NCI-H146 (cell line): ENCODE results near the gene HSD17B1.

Experiments
- DNase-seq: peaks from one replicate; lab custom pipeline; 2025; lab: John Stamatoyannopoulos, UW

HSD17B1 gene

GRCh38 chr17:42566883-42567573 is 14.3 kb downstream of the HSD17B1 start, which contains the start of gene MLX:
Gene MLX, plus strand, starts transcription at chr17:42567100. Its CDS starts 25 bp downstream, at chr17:42567125.
- DNase-seq: peak; percentile 93

- DNase-seq: no peak
These were observed 15.8 kb downstream of the HSD17B1 start for GRCh38 chr17:42568341-42569111.

GRCh38 chr17:42571435-42572225 is 18.9 kb downstream of the HSD17B1 start:
- DNase-seq: no peak

- no peak for DNase-seq
These were observed 20.4 kb downstream of the HSD17B1 start for GRCh38 chr17:42573095-42573494.

- DNase-seq: no peak
These were observed 21.7 kb downstream of the HSD17B1 start for GRCh38 chr17:42574463-42574862.

- DNase-seq: no peak
These were observed 24.4 kb downstream of the HSD17B1 start for GRCh38 chr17:42577140-42577531.

- DNase-seq: peak; percentile 92
These were observed 25.0 kb downstream of the HSD17B1 start, which contains the start of gene PSMC3IP for GRCh38 chr17:42577532-42578281. Gene PSMC3IP, minus strand, starts transcription at chr17:42577729. Its CDS starts 43 bp downstream, at chr17:42577686.

GRCh38 chr17:42578282-42578869 is 25.7 kb downstream of the HSD17B1 start:
- DNase-seq: peak; percentile 73

GRCh38 chr17:42579794-42580551 is 27.2 kb downstream of the HSD17B1 start:
- no peak for DNase-seq

- no peak for DNase-seq
These were observed 29.1 kb downstream of the HSD17B1 start for GRCh38 chr17:42581744-42582270.

GRCh38 chr17:42584880-42585279 is 32.2 kb downstream of the HSD17B1 start:
- DNase-seq: no peak

GRCh38 chr17:42585353-42585752 is 32.6 kb downstream of the HSD17B1 start:
- DNase-seq: no peak

GRCh38 chr17:42586514-42587230 is 33.9 kb downstream of the HSD17B1 start:
- no peak for DNase-seq

GRCh38 chr17:42590886-42591285 is 38.2 kb downstream of the HSD17B1 start:
- no peak for DNase-seq

GRCh38 chr17:42591411-42591810 is 38.7 kb downstream of the HSD17B1 start:
- DNase-seq: no peak

GRCh38 chr17:42596386-42596785 is 43.7 kb downstream of the HSD17B1 start:
- no peak for DNase-seq

- DNase-seq: no peak
These were observed 46.2 kb downstream of the HSD17B1 start for GRCh38 chr17:42598905-42599304.

- no peak for DNase-seq
These were observed 50.6 kb downstream of the HSD17B1 start for GRCh38 chr17:42603318-42603717.
